Ectodermal cell (in vitro differentiated cells): ENCODE measurements around the gene ZNF554. TPM values are rescaled to one million over a fixed set of nuclear protein-coding genes. Genes with fewer than 3 reads are reported as not detected.

Experiments
- H3K27ac ChIP-seq: 2 replicates; pipeline ENCODE4 v1.7.0; 2013; ENCODE audit warnings: mild to moderate bottlenecking, low read depth, low read length; ENCODE audit not compliant: insufficient read depth, poor library complexity, severe bottlenecking
- H3K27me3 ChIP-seq: 2 replicates; pipeline ENCODE4 v1.7.0; 2013; ENCODE audit warnings: mild to moderate bottlenecking, low read length; ENCODE audit not compliant: insufficient read depth, control insufficient read depth, poor library complexity, severe bottlenecking
- H3K36me3 ChIP-seq: one replicate; pipeline ENCODE4 v1.7.0; 2013; ENCODE audit warnings: low read length; ENCODE audit not compliant: control insufficient read depth, insufficient read depth
- H3K4me1 ChIP-seq: one replicate; pipeline ENCODE4 v1.7.0; 2013; ENCODE audit warnings: low read length; ENCODE audit not compliant: control insufficient read depth, insufficient read depth
- H3K4me3 ChIP-seq: 2 replicates; pipeline ENCODE4 v1.7.0; 2013; ENCODE audit warnings: low read depth, low read length, control low read depth; ENCODE audit not compliant: insufficient read depth
- H3K9me3 ChIP-seq: 2 replicates; pipeline ENCODE4 v1.7.0; 2013; ENCODE audit warnings: mild to moderate bottlenecking, low read length, moderate library complexity; ENCODE audit not compliant: control insufficient read depth
- WGBS, 2 experiments: methylation state at CpG; one replicate each; pipeline ENCODE4 v1.1.7; 2013; ENCODE audit warnings: missing lambda C conversion rate in 2 of 2; 5-methylcytosine and 5-hydroxymethylcytosine counted together
- polyA plus RNA-seq, 4 experiments: library from polyadenylated mRNA; stranded (reverse); fragments of 50-300 nt; gene quantifications; one replicate each; pipeline ENCODE4 v1.2.3, GENCODE V29; 2013

Gene ZNF554
- polyA plus RNA-seq (2013, experiment 1 of 4), result 6.9 TPM
- polyA plus RNA-seq (2013, experiment 2 of 4), result 8.2 TPM
- polyA plus RNA-seq (2013, experiment 3 of 4), result 5.2 TPM
- 6.4 TPM for polyA plus RNA-seq (2013, experiment 4 of 4)

DNA sequence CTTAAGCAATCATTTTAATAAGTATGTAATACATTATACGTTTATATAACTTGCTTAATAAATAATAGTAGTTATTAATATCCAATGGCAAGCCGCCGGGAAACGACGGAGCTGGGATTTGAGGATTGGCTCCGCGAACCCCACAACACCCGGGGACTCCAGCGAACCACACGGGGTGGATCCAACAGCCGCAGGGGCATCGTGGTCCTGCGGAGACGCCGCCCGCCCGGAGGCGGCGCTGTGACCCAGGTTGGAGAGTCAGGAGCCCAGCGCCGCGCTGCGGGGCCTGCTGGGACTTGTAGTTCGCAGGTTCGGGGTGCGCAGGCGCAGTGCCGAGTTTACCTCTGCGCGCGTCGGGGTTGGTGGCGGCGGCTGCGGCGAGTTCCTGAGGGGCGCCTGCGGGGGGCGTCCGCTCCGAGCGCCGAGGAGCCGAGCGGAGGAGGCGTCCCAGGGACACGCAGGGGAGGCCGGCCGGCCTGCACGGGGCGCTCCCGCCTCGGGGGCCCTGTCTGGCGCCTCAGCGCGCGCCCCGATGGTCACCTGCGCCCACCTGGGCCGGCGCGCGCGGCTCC is at the start of gene ZNF554:
TSS of gene ZNF554 (plus strand) at position 329 of the 572 bp plus-strand sequence. CDS start at position 533, 204 bp downstream.
- peak within 1 kb of the TSS; percentile 82 for H3K4me3 ChIP-seq
- 1% methylated on average over 63 of the region's 64 CpGs for WGBS, 2 experiments
- no peaks in the 10 kb centered on the region for H3K9me3 ChIP-seq
- no peaks in the 10 kb centered on the region for H3K27me3 ChIP-seq
- H3K36me3 ChIP-seq, result no peaks in the 10 kb centered on the region
- H3K4me1 ChIP-seq, result no peaks in the 10 kb centered on the region
- H3K27ac ChIP-seq, result no peak within 1 kb of the TSS

DNA sequence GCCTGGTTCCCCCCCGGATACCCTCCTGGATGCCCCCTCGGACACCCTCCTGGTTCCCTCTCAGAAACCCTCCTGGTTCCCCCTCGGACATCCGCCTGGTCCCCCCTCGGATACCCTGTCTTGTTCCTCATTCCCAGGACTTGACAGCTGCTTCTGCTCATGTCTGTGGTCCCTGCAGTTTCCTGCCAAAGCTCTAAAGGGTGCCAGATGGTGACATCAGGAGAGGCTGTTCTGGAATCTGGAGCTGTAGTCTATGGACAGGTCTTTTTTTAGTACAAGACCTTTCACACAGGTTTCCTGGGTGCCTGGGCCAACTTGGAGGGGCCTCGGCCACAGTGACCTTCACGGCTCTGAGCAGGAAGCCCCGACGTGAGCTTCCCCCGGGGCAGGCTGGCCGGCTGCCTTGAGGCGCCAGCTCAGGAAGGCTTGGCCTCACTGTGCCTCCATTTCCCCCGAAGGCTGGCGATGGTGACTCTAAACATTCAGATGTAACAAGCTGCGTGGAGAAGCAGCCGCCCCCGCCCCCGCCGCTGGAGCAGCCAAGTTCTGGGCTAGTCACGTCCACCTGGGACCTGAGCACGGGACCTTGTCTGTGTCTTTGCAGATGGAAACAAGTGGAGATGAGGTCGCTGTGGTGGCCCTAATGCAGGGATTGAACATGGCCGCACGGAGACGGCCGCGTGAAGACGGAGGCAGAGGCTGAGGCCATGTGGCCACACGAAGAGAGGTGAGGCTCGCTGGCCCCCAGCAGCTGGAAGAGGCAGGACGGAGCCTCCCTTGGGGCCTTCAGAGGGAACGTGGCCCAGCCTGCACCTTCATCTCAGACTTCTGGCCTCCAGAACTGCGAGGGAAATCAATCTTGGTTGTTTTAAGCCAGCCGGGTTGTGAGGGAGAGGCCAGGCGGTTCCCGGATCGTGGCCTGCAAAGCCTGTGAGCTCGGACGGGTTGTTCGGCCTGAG is 49.3 kb upstream of the ZNF554 start:
- Histone ChIP-seq H3K36me3 (peaks cover 4% of the 10 kb centered on the region), H3K4me1 (no peaks in the 10 kb centered on the region), H3K9me3 (no peaks in the 10 kb centered on the region), H3K27me3 (no peaks in the 10 kb centered on the region), H3K27ac (no peak overlapping the region), H3K4me3 (no peak overlapping the region)
- WGBS, 2 experiments, result 94 to 95% methylated on average over 40 of the region's 40 CpGs

DNA sequence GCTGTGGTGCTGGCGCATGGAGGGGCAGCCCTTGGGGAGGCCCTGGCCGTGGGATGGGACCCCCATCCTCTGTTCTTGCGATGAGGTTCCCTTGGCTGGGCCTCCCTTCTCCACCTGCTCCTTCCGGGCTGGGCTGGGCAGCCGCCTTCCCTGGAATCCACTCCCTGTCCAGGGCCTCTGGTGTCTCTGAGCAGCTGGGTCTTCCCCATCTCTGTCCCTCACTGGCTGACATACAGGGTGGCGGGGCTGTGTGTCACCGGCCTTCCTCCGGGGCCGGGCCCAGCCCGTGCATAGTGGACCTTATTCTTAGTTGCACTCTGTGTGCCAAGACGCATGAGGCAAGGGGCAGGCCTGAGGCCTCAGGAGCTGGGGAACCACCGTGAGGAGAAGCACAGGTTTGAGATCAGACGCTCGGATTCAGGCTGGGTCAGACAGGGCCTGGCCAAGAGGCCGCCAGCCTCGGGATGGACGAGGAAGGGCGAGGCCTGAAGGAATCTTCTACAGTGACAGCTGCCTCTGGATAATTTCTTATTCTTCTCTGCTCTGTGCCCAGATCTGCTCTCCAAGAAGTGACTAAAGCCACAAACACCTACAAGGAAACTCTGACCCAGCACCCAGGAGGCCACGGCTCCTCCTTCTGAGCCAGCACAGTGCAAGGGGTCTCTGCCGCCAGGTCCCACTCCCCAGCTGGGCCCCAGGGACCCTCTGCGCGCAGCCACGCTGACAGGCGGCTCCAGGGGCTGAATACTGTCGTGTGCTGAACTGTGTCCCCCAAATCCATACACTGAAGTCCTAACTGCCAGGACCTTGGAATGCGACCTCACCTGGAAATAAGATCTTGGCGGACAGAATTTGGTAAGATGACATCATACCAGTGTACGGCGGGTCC is 47.6 kb upstream of the ZNF554 start:
- Histone ChIP-seq H3K4me1 (no peaks in the 10 kb centered on the region), H3K27ac (no peak overlapping the region), H3K9me3 (no peaks in the 10 kb centered on the region), H3K27me3 (no peaks in the 10 kb centered on the region), H3K4me3 (no peak overlapping the region), H3K36me3 (peaks cover 4% of the 10 kb centered on the region)
- 95 to 96% methylated on average over 29 of the region's 29 CpGs for WGBS, 2 experiments

DNA sequence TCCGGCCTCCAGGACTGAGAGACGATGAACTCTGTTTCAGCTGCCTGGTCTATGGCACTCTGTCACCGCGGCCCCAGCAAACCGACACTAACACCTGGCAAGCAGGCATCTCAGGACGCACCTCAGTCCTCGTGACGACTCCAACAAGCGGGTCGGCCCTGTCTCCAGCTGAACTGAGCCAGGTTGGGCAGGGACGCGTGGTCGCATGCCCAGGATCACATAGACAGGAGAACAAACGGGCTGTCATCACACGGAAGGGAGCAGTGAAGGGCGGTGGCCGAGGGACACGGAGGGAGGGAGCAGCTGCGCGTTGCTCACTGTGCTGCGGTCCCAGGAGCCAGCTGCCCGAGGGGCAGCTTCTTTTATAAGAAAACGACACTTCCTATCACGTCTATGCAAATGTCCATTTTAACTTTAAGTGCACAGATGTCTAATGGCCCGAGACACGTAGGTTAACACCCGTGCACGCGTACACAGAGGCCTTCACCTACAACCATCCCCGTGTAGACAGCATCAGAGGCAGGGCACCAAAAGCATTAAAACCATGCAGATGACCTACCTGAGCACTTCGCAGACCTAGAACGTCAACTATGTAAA is 45.5 kb upstream of the ZNF554 start:
- Histone ChIP-seq H3K27ac (no peak overlapping the region), H3K9me3 (no peaks in the 10 kb centered on the region), H3K4me3 (no peak overlapping the region), H3K4me1 (no peaks in the 10 kb centered on the region), H3K27me3 (no peaks in the 10 kb centered on the region), H3K36me3 (peaks cover under 1% of the 10 kb centered on the region)
- 93 to 94% methylated on average over 32 of the region's 32 CpGs for WGBS, 2 experiments

DNA sequence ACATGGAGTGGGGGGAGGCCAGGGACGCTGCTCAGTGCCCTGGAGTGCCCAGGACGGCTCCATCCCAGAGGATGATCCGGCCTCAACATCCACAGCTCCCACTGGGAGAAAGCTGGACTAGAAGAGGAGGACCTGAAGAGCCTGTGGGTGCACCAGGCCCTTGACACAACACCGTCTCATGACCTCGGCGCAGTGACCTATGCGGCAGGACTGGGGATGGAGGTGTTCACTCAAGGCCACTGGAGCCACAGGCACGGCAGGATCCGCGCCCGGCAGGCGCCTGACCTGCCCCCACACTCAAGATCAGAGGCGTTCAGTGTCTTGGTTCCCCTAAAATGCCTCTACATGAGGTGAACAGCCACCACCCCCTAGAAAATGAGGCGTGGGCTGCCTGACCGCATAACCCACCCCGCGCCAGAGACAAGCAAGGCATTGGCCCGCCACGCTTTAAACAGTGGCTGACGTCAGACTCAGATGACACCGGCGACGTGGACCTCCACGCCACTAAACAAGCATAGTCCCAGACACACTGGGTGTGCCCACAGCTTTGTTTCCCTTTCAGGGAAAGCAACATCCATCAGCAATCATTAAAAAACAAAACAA is 44.6 kb upstream of the ZNF554 start:
- no peak overlapping the region for H3K4me3 ChIP-seq

DNA sequence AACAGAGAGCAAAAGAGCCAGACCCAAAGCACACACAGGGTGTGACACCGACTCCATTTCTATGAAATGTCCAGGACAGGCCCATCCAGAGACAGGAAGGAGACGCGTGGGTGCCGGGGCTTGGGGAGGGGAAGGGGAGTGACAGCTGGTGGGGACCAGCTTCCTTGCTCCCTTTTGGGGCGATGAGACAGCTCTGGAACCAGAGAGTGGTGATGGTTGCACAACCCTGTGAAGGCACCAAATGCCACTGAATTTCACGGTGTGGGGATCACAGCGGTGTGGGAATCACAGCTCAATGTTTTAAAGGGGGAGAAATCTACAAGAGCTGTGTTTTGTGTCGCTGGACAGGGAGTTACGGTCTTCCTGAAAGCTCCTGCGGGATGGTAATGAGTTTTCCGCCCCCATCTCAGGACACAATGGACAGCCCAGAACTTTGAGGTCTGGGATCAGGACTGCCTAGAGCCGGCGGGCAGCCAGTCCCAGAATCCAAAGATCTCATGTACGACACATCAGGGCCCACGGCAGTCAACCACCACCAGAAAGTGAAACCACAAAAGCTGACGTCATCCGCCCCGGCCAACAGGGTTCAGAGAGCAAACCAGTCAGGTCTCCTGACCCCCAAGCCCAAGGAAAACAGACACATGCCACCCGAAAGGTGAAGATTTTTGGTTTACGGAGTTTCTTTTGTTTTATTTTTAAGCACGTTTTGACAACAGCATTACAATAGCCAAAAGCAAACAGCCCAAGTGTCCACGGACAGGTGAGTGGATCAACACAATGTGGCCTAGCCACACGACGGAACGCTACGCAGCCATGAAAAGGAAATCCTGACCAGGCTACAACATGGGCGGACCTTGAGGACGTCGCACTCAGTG is 43.9 kb upstream of the ZNF554 start:
- 93 to 95% methylated on average over 29 of the region's 29 CpGs for WGBS, 2 experiments
- Histone ChIP-seq H3K27me3 (no peaks in the 10 kb centered on the region), H3K4me1 (no peaks in the 10 kb centered on the region), H3K9me3 (no peaks in the 10 kb centered on the region), H3K27ac (no peak overlapping the region), H3K36me3 (peaks cover 2% of the 10 kb centered on the region), H3K4me3 (no peak overlapping the region)

More for the DNA sequence above, 44.6 kb upstream of the ZNF554 start:
- Histone ChIP-seq H3K9me3 (no peaks in the 10 kb centered on the region), H3K27ac (no peak overlapping the region), H3K36me3 (peaks cover 2% of the 10 kb centered on the region), H3K27me3 (no peaks in the 10 kb centered on the region), H3K4me1 (no peaks in the 10 kb centered on the region)
- 94 to 95% methylated on average over 24 of the region's 24 CpGs for WGBS, 2 experiments

DNA sequence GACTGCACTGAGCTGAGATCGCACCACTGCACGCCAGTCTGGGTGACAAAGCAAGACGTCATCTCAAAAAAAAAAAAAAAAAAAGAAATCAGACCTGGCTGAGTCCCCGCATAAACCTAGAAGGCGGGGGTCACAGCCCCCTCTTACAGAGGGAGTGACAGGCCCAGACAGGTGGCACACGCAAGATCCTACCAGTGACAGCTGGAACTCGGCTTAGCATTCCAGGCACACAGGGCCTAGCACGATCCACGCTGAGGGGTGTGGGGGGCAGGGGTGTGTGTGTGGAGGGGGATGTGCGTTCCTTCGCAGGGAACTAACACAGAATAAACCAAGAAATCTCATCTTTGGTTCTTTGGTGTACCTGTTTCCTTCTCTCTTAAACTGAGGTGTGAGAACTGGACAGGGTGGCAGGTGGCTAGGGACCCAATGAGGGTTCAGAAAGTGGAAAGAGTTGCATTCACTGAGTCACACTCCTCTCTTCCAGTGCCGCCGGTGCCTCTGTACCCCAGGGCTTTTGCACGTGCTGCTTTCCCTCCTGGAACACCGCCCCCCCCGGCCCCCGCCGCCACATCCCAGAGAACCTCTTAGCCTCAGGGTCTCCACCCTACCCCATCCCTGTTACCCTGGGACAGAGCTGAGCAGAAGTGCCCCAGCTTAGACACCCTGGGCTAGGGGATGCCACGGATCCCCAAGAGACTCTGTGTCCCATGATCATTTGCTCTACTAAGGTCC is 41.5 kb upstream of the ZNF554 start:
- no peaks in the 10 kb centered on the region for H3K9me3 ChIP-seq
- H3K4me1 ChIP-seq, result peaks cover 6% of the 10 kb centered on the region
- H3K27ac ChIP-seq, result no peak overlapping the region
- H3K27me3 ChIP-seq, result no peaks in the 10 kb centered on the region
- no peak overlapping the region for H3K4me3 ChIP-seq
- H3K36me3 ChIP-seq, result peaks cover 2% of the 10 kb centered on the region
- 91 to 93% methylated on average over 19 of the region's 19 CpGs for WGBS, 2 experiments

DNA sequence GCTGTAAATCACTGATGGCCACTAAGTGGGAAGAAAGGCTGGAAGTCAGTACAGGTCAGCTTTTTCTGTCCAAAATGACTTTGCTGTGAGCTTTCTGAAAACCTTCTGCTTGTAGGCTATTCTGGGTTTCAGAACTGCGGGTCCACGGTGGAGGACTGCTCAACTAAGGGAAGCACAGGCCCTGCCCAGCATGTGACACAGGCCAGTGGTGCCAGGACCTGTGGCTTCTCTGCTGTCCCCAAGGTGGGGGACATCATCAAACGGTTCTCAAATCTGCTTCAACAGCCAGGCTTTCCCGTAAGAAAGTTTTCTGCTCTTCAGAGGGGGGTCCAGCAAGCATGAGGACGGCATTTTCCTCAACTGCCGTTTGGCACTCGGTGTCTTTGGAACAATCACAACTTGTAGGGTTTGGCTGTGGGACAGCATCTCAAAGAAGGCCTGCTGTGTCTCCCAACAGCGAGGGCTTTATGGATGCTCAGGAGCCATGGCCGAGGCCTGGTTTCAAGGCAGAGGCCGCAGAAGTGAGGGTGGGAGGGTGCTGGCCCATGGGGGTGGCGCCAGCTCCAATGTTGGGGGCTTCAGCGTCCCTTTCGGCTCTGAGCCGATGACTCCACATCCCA is 40.4 kb upstream of the ZNF554 start:
- H3K4me3 ChIP-seq, result no peak overlapping the region
- no peak overlapping the region for H3K27ac ChIP-seq
- H3K9me3 ChIP-seq, result no peaks in the 10 kb centered on the region
- 91 to 93% methylated on average over 14 of the region's 14 CpGs for WGBS, 2 experiments
- H3K36me3 ChIP-seq, result peaks cover 2% of the 10 kb centered on the region
- no peaks in the 10 kb centered on the region for H3K27me3 ChIP-seq
- peaks cover 6% of the 10 kb centered on the region for H3K4me1 ChIP-seq
